Activated CD8-positive, alpha-beta T cell treated with anti-CD3 and anti-CD28 coated beads for 36 hours (primary cell): ENCODE data around the gene PROM1. TPM values are rescaled to one million over a fixed set of nuclear protein-coding genes. Genes with fewer than 3 reads are reported as not detected.

Experiments
- ATAC-seq: fragments of 200-7000 bp; cut with Tn5 transposase; one replicate; pipeline ENCODE4 v1.10.0; 2021; ENCODE audit warnings: mild to moderate bottlenecking, moderate library complexity
- CTCF ChIA-PET: fragments of 350-600 bp; sonication (Branson Sonifier 250); formaldehyde crosslinking; loops from one replicate; lab custom pipeline; 2021; ENCODE audit warnings: antibody characterized with exemption; lab: Charles Lee
- POLR2A ChIA-PET: fragments of 350-600 bp; sonication (Branson Sonifier 250); formaldehyde crosslinking; loops from one replicate; lab custom pipeline; 2021; ENCODE audit warnings: antibody characterized with exemption; lab: Charles Lee
- DNase-seq: peaks from one replicate; pipeline ENCODE4 v3.0.0-alpha.2; 2020
- H3K27ac Mint-ChIP-seq: one replicate; pipeline ENCODE4 v1.8.0; 2021; ENCODE audit warnings: mild to moderate bottlenecking, mixed read lengths
- H3K27me3 Mint-ChIP-seq: one replicate; pipeline ENCODE4 v1.8.0; 2021; ENCODE audit warnings: mixed read lengths
- H3K36me3 Mint-ChIP-seq: one replicate; pipeline ENCODE4 v1.8.0; 2021; ENCODE audit warnings: low read depth, mixed read lengths
- H3K4me1 Mint-ChIP-seq: one replicate; pipeline ENCODE4 v1.8.0; 2021; ENCODE audit warnings: low read depth, mixed read lengths
- H3K4me3 Mint-ChIP-seq: one replicate; pipeline ENCODE4 v1.8.0; 2021; ENCODE audit warnings: mild to moderate bottlenecking, moderate library complexity, mixed read lengths
- H3K9me3 Mint-ChIP-seq: one replicate; pipeline ENCODE4 v1.8.0; 2021; ENCODE audit warnings: mixed read lengths
- intact Hi-C: fragments of 100-400 bp; cut with micrococcal nuclease; formaldehyde crosslinking; loops from one replicate; pipeline ENCODE4 v1.10.0; 2022
- total RNA-seq, 2 experiments: library from RNA; stranded (reverse); gene quantifications; one replicate each; pipeline ENCODE4 v1.2.3, GENCODE V29; 2021
- TF ChIP-seq, protein P1 (sequence below): fragments of 200-600 bp; IDR thresholded peaks from one replicate; pipeline ENCODE4 v1.8.0; 2022; ENCODE audit warnings: antibody characterized with exemption, mild to moderate bottlenecking

The PROM1 gene
- total RNA-seq, 2 experiments from 2014 or later: 0.22 TPM; not detected in 1

DNA sequence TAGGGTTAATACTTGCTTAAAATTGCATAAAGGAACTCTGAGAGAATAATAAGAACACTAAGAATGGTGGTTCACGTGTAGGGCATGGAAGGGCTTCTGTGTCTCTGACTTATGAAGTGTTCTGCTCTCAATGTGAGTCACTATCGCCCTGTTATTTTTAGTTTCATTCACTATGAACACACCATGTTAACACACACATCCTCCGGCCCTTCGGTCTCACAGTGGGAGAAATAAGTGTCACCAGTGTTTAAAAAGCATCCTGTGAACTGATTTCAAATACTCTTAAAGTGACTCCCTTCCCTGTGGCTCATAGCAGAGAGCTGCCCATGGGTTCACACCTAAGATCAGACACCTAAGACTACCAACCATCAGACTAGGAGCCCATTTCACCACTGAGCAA is 87.0 kb downstream of the PROM1 start:
- Mint-ChIP-seq H3K27ac (no peak overlapping the region), H3K4me1 (peaks cover 6% of the 10 kb centered on the region), H3K9me3 (no peaks in the 10 kb centered on the region), H3K36me3 (no peaks in the 10 kb centered on the region), H3K27me3 (peaks cover 3% of the 10 kb centered on the region), H3K4me3 (no peak overlapping the region)
- POLR2A ChIA-PET: no interaction called here
- CTCF ChIA-PET: interaction anchor here (0.8 to 5.2 kb wide), 7 partner anchors 30 to 191 kb away, joined by 3 to 28 read pairs (median 12); partner anchors contain the start of gene FGFBP2
- peak; percentile 26 for DNase-seq
- TF ChIP-seq, protein P1, sequence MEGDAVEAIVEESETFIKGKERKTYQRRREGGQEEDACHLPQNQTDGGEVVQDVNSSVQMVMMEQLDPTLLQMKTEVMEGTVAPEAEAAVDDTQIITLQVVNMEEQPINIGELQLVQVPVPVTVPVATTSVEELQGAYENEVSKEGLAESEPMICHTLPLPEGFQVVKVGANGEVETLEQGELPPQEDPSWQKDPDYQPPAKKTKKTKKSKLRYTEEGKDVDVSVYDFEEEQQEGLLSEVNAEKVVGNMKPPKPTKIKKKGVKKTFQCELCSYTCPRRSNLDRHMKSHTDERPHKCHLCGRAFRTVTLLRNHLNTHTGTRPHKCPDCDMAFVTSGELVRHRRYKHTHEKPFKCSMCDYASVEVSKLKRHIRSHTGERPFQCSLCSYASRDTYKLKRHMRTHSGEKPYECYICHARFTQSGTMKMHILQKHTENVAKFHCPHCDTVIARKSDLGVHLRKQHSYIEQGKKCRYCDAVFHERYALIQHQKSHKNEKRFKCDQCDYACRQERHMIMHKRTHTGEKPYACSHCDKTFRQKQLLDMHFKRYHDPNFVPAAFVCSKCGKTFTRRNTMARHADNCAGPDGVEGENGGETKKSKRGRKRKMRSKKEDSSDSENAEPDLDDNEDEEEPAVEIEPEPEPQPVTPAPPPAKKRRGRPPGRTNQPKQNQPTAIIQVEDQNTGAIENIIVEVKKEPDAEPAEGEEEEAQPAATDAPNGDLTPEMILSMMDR: no peak
- intact Hi-C loops: no loop called here
- peak; percentile 45 for ATAC-seq

DNA sequence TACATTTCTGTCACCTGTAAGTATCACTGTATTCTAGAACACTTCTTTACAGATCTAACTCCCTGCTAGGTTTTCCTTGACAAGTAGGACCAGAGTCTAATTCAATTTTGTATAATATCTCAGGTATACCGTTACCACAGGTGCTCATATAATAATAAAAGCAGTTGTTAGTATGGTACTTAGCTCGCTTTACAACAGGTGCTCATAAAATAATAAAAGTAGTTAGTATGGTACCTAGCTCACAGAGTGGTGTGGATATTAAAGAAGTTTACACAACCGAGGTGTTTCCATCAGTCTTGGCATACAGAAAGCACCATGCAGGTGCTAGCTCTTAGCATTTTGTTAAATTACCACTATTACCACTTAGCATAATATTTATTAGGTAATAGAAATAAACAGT is 88.0 kb downstream of the PROM1 start:
- Mint-ChIP-seq H3K27ac (no peak overlapping the region), H3K4me3 (no peak overlapping the region), H3K36me3 (no peaks in the 10 kb centered on the region), H3K9me3 (no peaks in the 10 kb centered on the region), H3K4me1 (peaks cover 6% of the 10 kb centered on the region), H3K27me3 (peaks cover 7% of the 10 kb centered on the region)
- DNase-seq: no peak
- TF ChIP-seq, protein P1: no peak
- ATAC-seq: no peak
- ChIA-PET CTCF (interaction anchor here (0.8 to 5.2 kb wide), 7 partner anchors 31 to 190 kb away, joined by 3 to 28 read pairs (median 12); partner anchors contain the start of gene FGFBP2), POLR2A (no interaction called here)
- intact Hi-C loops: no loop called here

DNA sequence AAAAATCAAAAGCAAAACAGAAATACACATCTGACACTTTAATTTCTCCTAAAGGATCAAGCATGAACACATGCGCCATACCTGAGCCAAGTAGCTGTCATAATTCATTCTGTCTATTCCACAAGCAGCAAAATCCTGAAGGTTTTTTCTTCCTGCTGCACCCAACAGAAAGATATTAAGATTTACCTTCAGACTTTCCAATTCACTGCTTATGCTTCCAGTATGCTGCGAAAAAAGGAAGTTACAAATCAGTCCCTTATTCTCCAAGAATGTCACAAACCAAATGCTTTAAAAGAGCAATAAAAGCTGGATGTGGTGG is 91.7 kb downstream of the PROM1 start:
- TF ChIP-seq, protein P1: no peak
- POLR2A ChIA-PET: no interaction called here
- Mint-ChIP-seq H3K27me3 (peaks cover 9% of the 10 kb centered on the region), H3K9me3 (no peaks in the 10 kb centered on the region), H3K27ac (no peak overlapping the region), H3K4me3 (no peak overlapping the region), H3K4me1 (peaks cover 6% of the 10 kb centered on the region), H3K36me3 (no peaks in the 10 kb centered on the region)
- CTCF ChIA-PET: interaction anchor here (1.8 kb wide), 1 partner anchor 9 kb away, joined by 12 read pairs; no protein-coding TSS in a partner anchor
- intact Hi-C loops: no loop called here
- DNase-seq (no peak), ATAC-seq (no peak)

DNA sequence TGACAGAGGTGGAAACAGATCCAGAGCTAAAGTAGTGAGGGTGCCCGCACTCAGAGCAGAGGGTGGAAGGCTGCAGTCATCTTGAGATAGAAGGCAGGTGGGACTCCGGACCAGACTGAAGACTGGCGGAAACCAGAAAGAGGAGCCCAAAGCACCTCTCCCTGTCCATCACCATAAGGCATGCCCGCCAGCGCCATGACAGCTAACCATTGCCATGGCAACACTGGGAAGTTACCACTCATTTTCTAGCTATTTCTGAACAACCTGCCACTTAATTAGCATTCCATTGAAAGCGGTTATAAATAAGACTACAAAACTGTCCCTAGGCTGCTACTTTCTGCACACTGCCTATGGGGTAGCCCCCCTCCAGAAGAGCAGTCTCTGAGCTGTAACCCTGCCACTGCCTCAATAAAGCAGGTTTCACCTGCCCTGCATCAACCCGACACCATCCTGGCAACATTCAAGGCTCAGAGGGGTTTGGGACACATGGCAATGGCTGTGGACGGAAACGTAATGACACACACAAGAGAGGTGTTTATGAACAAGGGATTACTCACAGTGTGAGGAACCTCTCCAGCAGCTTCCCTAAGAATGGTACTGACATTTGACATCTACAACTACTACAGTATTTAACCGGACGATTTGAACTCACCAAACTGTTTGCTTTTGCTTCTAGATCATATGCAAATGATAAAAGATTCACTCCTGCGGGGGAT is 93.1 kb downstream of the PROM1 start:
- Mint-ChIP-seq H3K27me3 (peaks cover 9% of the 10 kb centered on the region), H3K36me3 (no peaks in the 10 kb centered on the region), H3K27ac (no peak overlapping the region), H3K9me3 (no peaks in the 10 kb centered on the region), H3K4me1 (peaks cover 3% of the 10 kb centered on the region), H3K4me3 (no peak overlapping the region)
- CTCF ChIA-PET: interaction anchor here (0.8 to 1.3 kb wide), 3 partner anchors 12 to 185 kb away, joined by 3 to 5 read pairs (median 4); no protein-coding TSS in a partner anchor
- ATAC-seq: no peak
- intact Hi-C loops: no loop called here
- TF ChIP-seq, protein P1: no peak
- POLR2A ChIA-PET: no interaction called here
- DNase-seq: no peak

DNA sequence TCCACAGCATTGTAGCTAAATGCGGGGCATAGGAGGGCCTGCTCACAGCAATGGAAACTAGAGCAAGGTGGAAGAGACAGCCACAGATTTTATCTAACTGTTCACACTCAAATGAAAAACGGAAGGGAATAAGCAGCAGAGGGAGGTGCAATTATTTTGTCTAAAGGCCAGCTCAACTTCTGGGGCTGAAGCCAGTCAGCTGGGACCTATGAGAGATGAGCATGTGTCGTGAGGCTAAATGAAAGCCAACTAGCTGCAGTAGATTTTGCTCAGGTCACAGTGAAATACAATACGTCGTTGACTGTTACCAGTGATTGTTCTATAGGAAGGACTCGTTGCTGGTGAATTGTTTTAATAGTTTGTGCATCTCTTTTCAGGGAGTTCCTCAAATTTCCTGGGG is 94.4 kb downstream of the PROM1 start:
- Mint-ChIP-seq H3K4me3 (no peak overlapping the region), H3K4me1 (peaks cover 3% of the 10 kb centered on the region), H3K27ac (no peak overlapping the region), H3K9me3 (no peaks in the 10 kb centered on the region), H3K27me3 (peaks cover 9% of the 10 kb centered on the region), H3K36me3 (no peaks in the 10 kb centered on the region)
- intact Hi-C loops: no loop called here
- TF ChIP-seq, protein P1: no peak
- no peak for DNase-seq
- ATAC-seq: no peak
- ChIA-PET CTCF (interaction anchor here (1.3 to 1.9 kb wide), 4 partner anchors 12 to 184 kb away, joined by 3 to 10 read pairs (median 6); no protein-coding TSS in a partner anchor), POLR2A (no interaction called here)
